AG10803 (cell line): ENCODE measurements around the gene PKNOX2.

ENCODE experiments used
- DNase-seq: peaks from one replicate; pipeline ENCODE4 v3.0.0; 2010; ENCODE audit warnings: low read depth
- H3K4me3 ChIP-seq: 2 replicates; pipeline ENCODE4 v1.5.1; 2011; ENCODE audit warnings: mild to moderate bottlenecking, low read length, control low read depth
- TF ChIP-seq, protein P1 (sequence below): conservative IDR thresholded peaks from 2 replicates; pipeline ENCODE4 v1.5.1; 2011; ENCODE audit warnings: mild to moderate bottlenecking, low read length, control low read depth, inconsistent platforms

The PKNOX2 gene

GRCh38 chr11:125479137-125479536, 314.6 kb downstream of the PKNOX2 start:
- H3K4me3 ChIP-seq, result no peak overlapping the region
- no peak for DNase-seq
- TF ChIP-seq, protein P1, sequence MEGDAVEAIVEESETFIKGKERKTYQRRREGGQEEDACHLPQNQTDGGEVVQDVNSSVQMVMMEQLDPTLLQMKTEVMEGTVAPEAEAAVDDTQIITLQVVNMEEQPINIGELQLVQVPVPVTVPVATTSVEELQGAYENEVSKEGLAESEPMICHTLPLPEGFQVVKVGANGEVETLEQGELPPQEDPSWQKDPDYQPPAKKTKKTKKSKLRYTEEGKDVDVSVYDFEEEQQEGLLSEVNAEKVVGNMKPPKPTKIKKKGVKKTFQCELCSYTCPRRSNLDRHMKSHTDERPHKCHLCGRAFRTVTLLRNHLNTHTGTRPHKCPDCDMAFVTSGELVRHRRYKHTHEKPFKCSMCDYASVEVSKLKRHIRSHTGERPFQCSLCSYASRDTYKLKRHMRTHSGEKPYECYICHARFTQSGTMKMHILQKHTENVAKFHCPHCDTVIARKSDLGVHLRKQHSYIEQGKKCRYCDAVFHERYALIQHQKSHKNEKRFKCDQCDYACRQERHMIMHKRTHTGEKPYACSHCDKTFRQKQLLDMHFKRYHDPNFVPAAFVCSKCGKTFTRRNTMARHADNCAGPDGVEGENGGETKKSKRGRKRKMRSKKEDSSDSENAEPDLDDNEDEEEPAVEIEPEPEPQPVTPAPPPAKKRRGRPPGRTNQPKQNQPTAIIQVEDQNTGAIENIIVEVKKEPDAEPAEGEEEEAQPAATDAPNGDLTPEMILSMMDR, result no peak

DNA sequence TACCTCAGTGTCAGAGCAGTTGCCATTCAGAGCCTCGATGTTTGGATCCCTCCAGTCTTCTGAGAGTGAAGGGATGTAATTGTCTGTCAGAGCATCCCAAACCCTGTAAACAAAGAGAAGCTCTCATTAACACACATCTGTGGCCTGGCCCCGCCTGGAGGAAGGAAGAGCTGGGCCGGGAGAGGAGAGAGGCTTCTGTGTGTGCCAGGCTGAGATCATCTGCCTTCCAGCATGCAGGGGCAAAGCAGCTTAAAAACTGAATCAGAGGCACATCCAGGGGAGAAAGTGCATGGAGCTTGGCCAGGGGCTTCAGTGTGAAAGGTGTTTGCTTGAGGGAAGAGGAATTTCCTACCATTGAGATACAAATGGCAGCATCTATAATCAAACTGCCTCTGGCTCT, 317.0 kb downstream of the PKNOX2 start:
- DNase-seq, result no peak
- TF ChIP-seq, protein P1, result no peak
- H3K4me3 ChIP-seq, result no peak overlapping the region
